K562 (cell line): ENCODE data around the gene ARHGEF40. TPM values are rescaled to one million over a fixed set of nuclear protein-coding genes. Genes with fewer than 3 reads are reported as not detected.
A peak's percentile ranks its signal among the peaks of the same experiment; 100 is the strongest.

Source experiments
- ATAC-seq: fragments of 200-7000 bp; cut with Tn5 transposase; 3 replicates; pipeline ENCODE4 v1.9.1; 2020; ENCODE audit warnings: moderate library complexity
- BruUV-seq: library from RNA; stranded (reverse); fragments of 400-500 nt; replicated peaks from 2 replicates; lab custom pipeline; 2021; lab: Mats Ljungman, UMichigan
- CTCF ChIA-PET: fragments of 300-600 bp; formaldehyde crosslinking; extraction: SDS; loops from one replicate; lab custom pipeline; 2021; ENCODE audit warnings: low intra/inter-chr PET ratio; lab: Yijun Ruan, JAX
- POLR2A ChIA-PET: fragments of 300-600, 350-650 bp; sonication (Branson Sonifier 250); formaldehyde crosslinking; extraction: SDS; loops from one replicate; lab custom pipeline; 2021; ENCODE audit warnings: antibody characterized with exemption, inconsistent platforms; lab: Yijun Ruan, JAX
- DNase-seq, 4 experiments: peaks; one replicate each; pipeline versions ENCODE4 v3.0.0 to v3.0.0-alpha.2; 2011 to 2018; ENCODE audit warnings: low spot score in 3 of 4, mixed read lengths in 3 of 4; ENCODE audit errors: extremely low read depth in 1 of 4
- FAIRE-seq: peaks from 2 replicates; lab custom pipeline; 2011; peaks lifted over from hg19 to GRCh38; lab: Jason Lieb, UNC
- H2AFZ ChIP-seq: 2 replicates; pipeline ENCODE4 v1.6.0; 2011; ENCODE audit warnings: low read depth, low read length, control low read depth, inconsistent platforms
- H3K27ac ChIP-seq: fragments of 200-600 bp; 3 replicates; pipeline ENCODE4 v1.8.0; 2011; ENCODE audit warnings: low read depth, mild to moderate bottlenecking, control low read depth, inconsistent platforms, low read length, moderate library complexity, mixed read lengths; ENCODE audit errors: extremely low read depth
- H3K27me3 ChIP-seq, 2 experiments: fragments of 300-600 bp in 1 of 2; 2 replicates in 1 of 2; 3 replicates in 1 of 2; pipeline versions ENCODE4 v1.6.0 to v1.8.0; 2011; ENCODE audit warnings: inconsistent platforms in 2 of 2, low read length in 2 of 2, mild to moderate bottlenecking in 1 of 2, mixed read lengths in 1 of 2, moderate library complexity in 1 of 2; ENCODE audit not compliant: control insufficient read depth in 2 of 2, insufficient read depth in 2 of 2
- H3K36me3 ChIP-seq: fragments of 300-600 bp; 3 replicates; pipeline ENCODE4 v1.8.0; 2011; ENCODE audit warnings: mild to moderate bottlenecking, low read length, inconsistent platforms; ENCODE audit not compliant: control insufficient read depth, insufficient read depth
- H3K4me1 ChIP-seq, 2 experiments: fragments of 200-600 bp in 1 of 2; replicated peaks in 1 of 2; 2 replicates in 1 of 2; 3 replicates in 1 of 2; pipeline versions ENCODE4 v1.5.1 to v1.8.0; 2011; ENCODE audit warnings: inconsistent platforms in 2 of 2, low read length in 2 of 2, mild to moderate bottlenecking in 1 of 2, mixed read lengths in 1 of 2, moderate library complexity in 1 of 2; ENCODE audit not compliant: control insufficient read depth in 2 of 2, insufficient read depth in 2 of 2
- H3K4me2 ChIP-seq: 2 replicates; pipeline ENCODE4 v1.6.1; 2011; ENCODE audit warnings: low read length, control low read depth, inconsistent platforms, mixed read lengths; ENCODE audit not compliant: insufficient read depth
- H3K4me3 ChIP-seq: fragments of 200-600 bp; sonication (generic), shearing (Covaris generic); 2 replicates; pipeline ENCODE4 v1.5.1; 2016; ENCODE audit warnings: control low read depth, inconsistent platforms
- H3K79me2 ChIP-seq: fragments of 200-600 bp; 3 replicates; pipeline ENCODE4 v1.8.0; 2011; ENCODE audit warnings: low read length, inconsistent platforms; ENCODE audit not compliant: control insufficient read depth, insufficient read depth
- H3K9ac ChIP-seq, 2 experiments: 2 replicates each; pipeline versions ENCODE4 v1.6.0 to v1.6.1; 2011; ENCODE audit warnings: low read depth in 2 of 2, low read length in 2 of 2, control low read depth in 1 of 2, inconsistent platforms in 1 of 2, mild to moderate bottlenecking in 1 of 2, mixed read lengths in 1 of 2; ENCODE audit not compliant: insufficient read depth in 1 of 2
- H3K9me1 ChIP-seq: one replicate; pipeline ENCODE4 v1.6.0; 2011; ENCODE audit warnings: inconsistent platforms, mild to moderate bottlenecking, low read length, moderate library complexity; ENCODE audit not compliant: control insufficient read depth, insufficient read depth
- H3K9me3 ChIP-seq: replicated peaks from 2 replicates; pipeline ENCODE4 v1.5.1; 2011; ENCODE audit warnings: low read depth, low read length, inconsistent platforms; ENCODE audit not compliant: control insufficient read depth, insufficient read depth
- H4K20me1 ChIP-seq: replicated peaks from 2 replicates; pipeline ENCODE4 v1.6.1; 2011; ENCODE audit warnings: low read length, inconsistent platforms, mixed read lengths; ENCODE audit not compliant: control insufficient read depth, insufficient read depth
- EGR1 ChIP-seq: fragments of 450-650 bp; conservative IDR thresholded peaks from 2 replicates; pipeline ENCODE4 v1.6.1; 2017; ENCODE audit warnings: mild to moderate bottlenecking
- ELF1 ChIP-seq: fragments of 200-800 bp; sonication (Bioruptor generic); IDR thresholded peaks from 2 replicates; pipeline ENCODE4 v1.6.1; 2016; ENCODE audit warnings: missing genetic modification characterization, missing compliant biosample characterization
- EZH2 ChIP-seq: IDR thresholded peaks from 2 replicates; pipeline ENCODE4 v1.6.1; 2012; ENCODE audit warnings: low read depth, mild to moderate bottlenecking, inconsistent platforms, low read length, borderline replicate concordance
- FOS ChIP-seq: IDR thresholded peaks from 3 replicates; pipeline ENCODE4 v1.6.1; 2011; ENCODE audit not compliant: insufficient read length; ENCODE audit errors: extremely low read depth
- GABPA ChIP-seq: fragments of 200-800 bp; sonication (Bioruptor generic); conservative IDR thresholded peaks from 2 replicates; pipeline ENCODE4 v1.6.1; 2016; ENCODE audit warnings: low read depth, missing genetic modification characterization, missing compliant biosample characterization
- GABPB2 ChIP-seq: fragments of 250-450 bp; sonication (Bioruptor Pico); conservative IDR thresholded peaks from 2 replicates; pipeline ENCODE4 v1.5.1; 2021; ENCODE audit warnings: mild to moderate bottlenecking
- KAT7 ChIP-seq: sonication (generic); formaldehyde crosslinking; IDR thresholded peaks from 2 replicates; pipeline ENCODE4 v1.8.0; 2022; ENCODE audit warnings: missing genetic modification reagents, mild to moderate bottlenecking, borderline replicate concordance
- MTA3 ChIP-seq: fragments of 450-650 bp; formaldehyde crosslinking; IDR thresholded peaks from 2 replicates; pipeline ENCODE4 v1.6.1; 2017; ENCODE audit warnings: mild to moderate bottlenecking, borderline replicate concordance
- NFE2L1 ChIP-seq: fragments of 450-650 bp; IDR thresholded peaks from 2 replicates; pipeline ENCODE4 v1.6.1; 2016; ENCODE audit warnings: missing genetic modification characterization, low read depth, mild to moderate bottlenecking, missing compliant biosample characterization, moderate library complexity, borderline replicate concordance
- PURB ChIP-seq: sonication (generic); formaldehyde crosslinking; IDR thresholded peaks from 2 replicates; pipeline ENCODE4 v1.9.0; 2021; ENCODE audit warnings: low read depth, mild to moderate bottlenecking, missing genetic modification reagents
- RFX7 ChIP-seq: fragments of 250-450 bp; sonication (Bioruptor Pico); IDR thresholded peaks from 2 replicates; pipeline ENCODE4 v1.5.1; 2021; ENCODE audit warnings: mild to moderate bottlenecking
- SREBF2 ChIP-seq: sonication (generic); formaldehyde crosslinking; IDR thresholded peaks from 2 replicates; pipeline ENCODE4 v1.4.0; 2020; ENCODE audit warnings: mild to moderate bottlenecking, missing genetic modification reagents
- STAG1 ChIP-seq: sonication (generic); formaldehyde crosslinking; IDR thresholded peaks from 2 replicates; pipeline ENCODE4 v1.5.0; 2020; ENCODE audit warnings: missing genetic modification reagents, borderline replicate concordance
- TGIF2 ChIP-seq: sonication (generic); formaldehyde crosslinking; IDR thresholded peaks from 2 replicates; pipeline ENCODE4 v1.8.1; 2022; ENCODE audit warnings: mild to moderate bottlenecking, missing genetic modification reagents, moderate library complexity
- ZNF134 ChIP-seq: fragments of 250-450 bp; sonication (Bioruptor Pico); conservative IDR thresholded peaks from 2 replicates; pipeline ENCODE4 v1.4.0; 2020
- WGBS: fragments of 100-300 bp; shearing (Covaris generic); methylation state at CpG from one replicate; pipeline ENCODE4 v1.1.6; 2016; ENCODE audit warnings: low coverage, mixed read lengths; ENCODE audit not compliant: insufficient coverage; ENCODE audit errors: missing lambda C conversion rate; 5-methylcytosine and 5-hydroxymethylcytosine counted together
- in situ Hi-C: fragments of 300-500 bp; cut with MboI; formaldehyde crosslinking; loops from 4 replicates; pipeline ENCODE4 v1.15.0; 2018; ENCODE audit warnings: inconsistent platforms, mixed read lengths
- intact Hi-C: fragments of 100-400 bp; cut with micrococcal nuclease; formaldehyde crosslinking; loops from 2 replicates; pipeline ENCODE4 v1.14.2; 2022
- polyA plus RNA-seq, 8 experiments: library from polyadenylated mRNA; depleted of rRNA in 4 of 8; stranded (reverse) in 5 of 8; unstranded in 3 of 8; fragments of >200 nt; fragmentation: Nextera tagmentation in 2 of 8; fragmentation: Illumina TruSeq in 1 of 8; extraction: Ambion mirVana in 2 of 8; extraction: Trizol in 1 of 8; gene quantifications; 2 replicates each; pipeline versions ENCODE4 v1.2.1 to v1.2.3, GENCODE V29; 2011 to 2014; ENCODE audit warnings: inconsistent platforms in 1 of 8, missing spikeins in 1 of 8
- total RNA-seq, 7 experiments: library from RNA; depleted of rRNA in 6 of 7; stranded (reverse); fragments of >200 nt in 6 of 7; fragmentation: Illumina TruSeq in 2 of 7; extraction: Trizol in 2 of 7; gene quantifications; 2 replicates each; pipeline versions ENCODE4 v1.2.1 to v1.2.3, GENCODE V29; 2011 to 2021; ENCODE audit warnings: low replicate concordance in 1 of 7
- TF ChIP-seq, protein P1 (sequence below), 2 experiments: fragments of 250-450 bp in 1 of 2; fragments of 450-650 bp in 1 of 2; sonication (Bioruptor Pico) in 1 of 2; IDR thresholded peaks; 2 replicates each; pipeline versions ENCODE4 v1.6.1 to v1.8.0; 2016 to 2021; ENCODE audit warnings: mild to moderate bottlenecking in 2 of 2, moderate library complexity in 2 of 2, missing compliant biosample characterization in 1 of 2, missing genetic modification characterization in 1 of 2
- TF ChIP-seq, protein P2 (sequence below): fragments of 250-450 bp; sonication (Bioruptor Pico); IDR thresholded peaks from 2 replicates; pipeline ENCODE4 v1.5.0; 2020; ENCODE audit warnings: mild to moderate bottlenecking
- TF ChIP-seq, protein P3 (sequence below), 3 experiments: fragments of 200-800 bp in 1 of 3; sonication (Bioruptor generic) in 1 of 3; sonication (generic) in 1 of 3; formaldehyde crosslinking in 1 of 3; IDR thresholded peaks; 2 replicates each; pipeline versions ENCODE4 v1.6.1 to v1.8.0; 2016 to 2022; ENCODE audit warnings: mild to moderate bottlenecking in 2 of 3, missing compliant biosample characterization in 2 of 3, missing genetic modification characterization in 2 of 3, missing genetic modification reagents in 1 of 3

Gene ARHGEF40
- total and polyA plus RNA-seq, 9 of the 15 experiments (the other 6 are each of a cell fraction or from before 2014, with no cell fraction given): 0.42 to 6.3 (median 3.8) TPM

DNA sequence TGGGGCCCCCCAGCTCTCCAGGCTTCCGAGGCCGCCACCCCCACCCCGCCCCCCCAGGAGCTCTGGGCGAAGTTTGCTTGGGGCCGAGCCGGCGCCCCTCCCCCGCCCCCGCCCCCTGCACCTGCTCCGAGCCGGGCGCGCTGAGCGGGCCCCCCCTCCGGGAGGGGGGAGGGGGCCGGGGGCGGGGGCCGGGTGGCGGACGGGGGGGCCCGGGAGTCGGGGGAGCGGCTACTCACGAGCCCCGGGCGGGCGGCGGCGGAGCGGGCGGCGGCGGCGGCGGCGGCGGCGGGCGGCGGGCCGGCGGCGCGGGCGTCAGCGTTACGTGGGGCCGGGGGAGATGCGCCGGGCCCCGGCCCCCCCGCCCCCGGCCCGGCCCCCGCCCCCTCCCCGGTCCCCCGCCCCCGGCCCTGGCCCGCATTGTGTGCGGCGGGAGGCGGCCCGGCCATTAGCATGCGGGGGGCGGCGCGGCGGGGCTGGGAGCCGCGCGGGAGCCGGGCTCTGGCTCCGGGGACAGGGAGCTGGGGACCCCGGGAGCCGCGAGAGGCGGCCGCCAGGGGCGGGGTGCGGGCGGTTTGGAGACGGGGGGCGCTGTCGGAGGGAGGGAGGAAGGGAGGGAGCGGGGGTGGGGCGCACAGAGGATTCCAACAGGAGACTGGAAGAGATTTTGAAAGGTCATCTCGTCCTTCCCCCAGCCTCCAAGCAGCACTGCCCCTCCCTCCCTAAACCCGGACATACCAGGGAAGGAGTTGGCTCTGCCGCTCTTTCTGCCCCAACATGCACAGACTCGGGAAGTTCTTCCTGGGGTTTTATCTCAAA is 28.2 kb downstream of the ARHGEF40 start, which contains the start of gene ZNF219:
ZNF219 (minus strand) TSS at position 580 of the 816 bp plus-strand sequence. CDS start 5,064 bp downstream, outside the sequence.
- Histone ChIP-seq H3K27me3 (no peaks in the 10 kb centered on the region), H3K36me3 (no peaks in the 10 kb centered on the region), H3K4me2 (peak within 1 kb of the TSS; percentile 64), H3K4me3 (peak within 1 kb of the TSS; percentile 53), H3K9me3 (no peaks in the 10 kb centered on the region), H3K9ac (peak within 1 kb of the TSS; percentile 27 to 86), H3K4me1 (peaks cover 20 to 34% of the 10 kb centered on the region in 2 experiments), H3K9me1 (no peaks in the 10 kb centered on the region), H3K27ac (peak within 1 kb of the TSS; percentile 12; the same call in 2 of the 3 replicates), H3K79me2 (0 out of 3 replicates have a peak, but pooled peaks cover 6% of the 10 kb centered on the region), H2AFZ (peak within 1 kb of the TSS; percentile 54), H4K20me1 (no peaks in the 10 kb centered on the region)
- ATAC-seq (peak; percentile 45), FAIRE-seq (no peak), DNase-seq (peak; percentile 48 to 78 (median 68))
- 0% methylated on average over 2 of the region's 90 CpGs for WGBS
- in situ Hi-C loops: no loop called here
- intact Hi-C loops: no loop called here
- POLR2A ChIA-PET: no interaction called here
- no TSS peak for BruUV-seq
- CTCF ChIA-PET: interaction anchor here (0.5 kb wide), 1 partner anchor 10 kb away, joined by 3 read pairs; no protein-coding TSS in a partner anchor
- TF ChIP-seq ZNF134 (CRISPR knock-in tag): no peak
- peak; percentile 22; the same call in 1 of the 2 replicates for TF ChIP-seq ELF1
- no peak for TF ChIP-seq MTA3
- 0 out of 2 replicates have a peak, but pooled peaks have one; percentile 3 for TF ChIP-seq EGR1
- TF ChIP-seq RFX7: no peak
- TF ChIP-seq, protein P1, sequence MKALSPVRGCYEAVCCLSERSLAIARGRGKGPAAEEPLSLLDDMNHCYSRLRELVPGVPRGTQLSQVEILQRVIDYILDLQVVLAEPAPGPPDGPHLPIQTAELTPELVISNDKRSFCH (CRISPR knock-in tag; IDR thresholded peaks at IDR 0.05): no peak
- TF ChIP-seq, protein P1 (tag; IDR thresholded peaks at IDR 0.05): peak; percentile 74; the same call in 1 of the 2 replicates
- TF ChIP-seq, protein P2, sequence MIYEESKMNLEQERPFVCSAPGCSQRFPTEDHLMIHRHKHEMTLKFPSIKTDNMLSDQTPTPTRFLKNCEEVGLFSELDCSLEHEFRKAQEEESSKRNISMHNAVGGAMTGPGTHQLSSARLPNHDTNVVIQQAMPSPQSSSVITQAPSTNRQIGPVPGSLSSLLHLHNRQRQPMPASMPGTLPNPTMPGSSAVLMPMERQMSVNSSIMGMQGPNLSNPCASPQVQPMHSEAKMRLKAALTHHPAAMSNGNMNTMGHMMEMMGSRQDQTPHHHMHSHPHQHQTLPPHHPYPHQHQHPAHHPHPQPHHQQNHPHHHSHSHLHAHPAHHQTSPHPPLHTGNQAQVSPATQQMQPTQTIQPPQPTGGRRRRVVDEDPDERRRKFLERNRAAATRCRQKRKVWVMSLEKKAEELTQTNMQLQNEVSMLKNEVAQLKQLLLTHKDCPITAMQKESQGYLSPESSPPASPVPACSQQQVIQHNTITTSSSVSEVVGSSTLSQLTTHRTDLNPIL (CRISPR knock-in tag): no peak
- TF ChIP-seq PURB (CRISPR knock-in tag): no peak
- 0 out of 2 replicates have a peak, but pooled peaks have one; percentile 27 for TF ChIP-seq GABPA (tag)
- TF ChIP-seq STAG1 (CRISPR knock-in tag): no peak
- TF ChIP-seq, protein P3, sequence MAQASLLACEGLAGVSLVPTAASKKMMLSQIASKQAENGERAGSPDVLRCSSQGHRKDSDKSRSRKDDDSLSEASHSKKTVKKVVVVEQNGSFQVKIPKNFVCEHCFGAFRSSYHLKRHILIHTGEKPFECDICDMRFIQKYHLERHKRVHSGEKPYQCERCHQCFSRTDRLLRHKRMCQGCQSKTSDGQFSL (CRISPR knock-in tag; IDR thresholded peaks at IDR 0.05): no peak
- TF ChIP-seq, protein P3 (tag; IDR thresholded peaks at IDR 0.05): peak in 1 of 2 experiments; percentile 59; a peak in 2 of 4 replicates
- no peak for TF ChIP-seq GABPB2 (CRISPR knock-in tag)
- no peak for TF ChIP-seq EZH2
- TF ChIP-seq TGIF2 (CRISPR knock-in tag): no peak
- no peak for TF ChIP-seq FOS
- TF ChIP-seq KAT7 (CRISPR knock-in tag): no peak
- no peak for TF ChIP-seq NFE2L1 (tag)
- TF ChIP-seq SREBF2 (CRISPR knock-in tag): no peak
